NCI-H1105 treated with DMSO at 0.1 percent for 48 hours (cell line): ENCODE results near the gene MGAT4C.
A peak's percentile ranks its signal among the peaks of the same experiment; 100 is the strongest.

Source experiments
- DNase-seq: peaks from one replicate; lab custom pipeline; 2025; lab: John Stamatoyannopoulos, UW

MGAT4C gene

GRCh38 chr12:86229772-86230171 lies 26.4 kb downstream of the MGAT4C start:
- DNase-seq: no peak

DNA sequence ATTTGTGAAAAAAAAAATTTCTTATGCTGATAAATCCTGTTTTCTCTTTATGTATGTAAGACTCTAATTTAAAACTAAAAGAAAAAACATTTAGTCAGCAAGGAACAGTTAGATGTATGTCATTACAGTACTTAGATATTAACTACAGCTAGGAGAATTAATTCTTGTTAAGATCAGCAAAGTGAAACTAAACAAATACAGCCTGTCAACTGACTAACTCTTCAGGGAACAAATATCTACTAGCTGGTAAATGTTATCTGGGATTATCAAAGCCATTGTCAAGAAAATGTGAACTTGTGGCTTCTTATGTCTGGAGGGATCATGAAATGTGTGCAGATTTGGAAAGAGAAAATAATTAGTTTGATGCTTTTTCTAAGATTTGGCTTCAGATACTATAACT lies 27.5 kb downstream of the MGAT4C start:
- DNase-seq: no peak

GRCh38 chr12:86226481-86226880 lies 29.7 kb downstream of the MGAT4C start:
- no peak for DNase-seq

DNA sequence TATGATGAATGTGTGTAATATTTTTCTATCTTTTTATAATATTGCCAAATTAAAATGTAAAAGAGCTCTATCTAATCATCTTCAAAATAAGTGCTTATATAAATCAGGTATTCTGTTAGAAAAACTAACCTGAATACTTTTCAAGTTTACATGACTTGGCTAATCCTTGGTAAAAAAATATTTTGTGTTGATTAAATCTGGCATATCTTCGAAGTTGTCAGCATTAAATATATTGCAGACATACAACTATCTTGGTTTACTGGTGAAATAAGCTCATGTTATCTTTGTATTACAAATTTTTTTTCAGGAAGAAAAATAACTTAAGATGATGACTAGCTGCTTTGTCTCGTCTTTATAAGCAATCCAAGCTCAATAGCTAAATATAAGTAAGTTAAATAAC lies 39.6 kb downstream of the MGAT4C start:
- no peak for DNase-seq

- DNase-seq: no peak
Measured at GRCh38 chr12:86213012-86213411, 43.2 kb downstream of the MGAT4C start.

- DNase-seq: no peak
Measured at GRCh38 chr12:86198696-86199444, 57.3 kb downstream of the MGAT4C start.

DNA sequence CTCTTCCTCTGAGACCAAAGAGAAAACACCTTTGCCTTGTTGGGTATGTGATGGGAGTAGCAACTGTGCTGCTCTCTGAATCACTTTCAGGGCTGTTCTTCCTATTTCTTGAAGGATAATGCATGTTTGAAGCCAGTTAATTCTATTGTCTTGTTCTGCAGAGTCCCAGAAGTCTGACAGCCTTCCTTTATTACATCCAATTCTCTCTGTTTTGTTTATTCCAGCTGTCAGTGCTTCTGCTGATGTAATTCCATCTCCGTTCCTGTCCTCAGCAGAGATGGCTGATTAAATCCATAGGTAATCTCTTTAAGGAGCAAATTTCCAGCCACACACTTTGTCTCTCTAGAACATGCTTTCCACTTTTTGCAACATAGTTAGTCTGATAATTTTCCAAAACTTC lies 59.7 kb downstream of the MGAT4C start:
- DNase-seq: no peak

DNA sequence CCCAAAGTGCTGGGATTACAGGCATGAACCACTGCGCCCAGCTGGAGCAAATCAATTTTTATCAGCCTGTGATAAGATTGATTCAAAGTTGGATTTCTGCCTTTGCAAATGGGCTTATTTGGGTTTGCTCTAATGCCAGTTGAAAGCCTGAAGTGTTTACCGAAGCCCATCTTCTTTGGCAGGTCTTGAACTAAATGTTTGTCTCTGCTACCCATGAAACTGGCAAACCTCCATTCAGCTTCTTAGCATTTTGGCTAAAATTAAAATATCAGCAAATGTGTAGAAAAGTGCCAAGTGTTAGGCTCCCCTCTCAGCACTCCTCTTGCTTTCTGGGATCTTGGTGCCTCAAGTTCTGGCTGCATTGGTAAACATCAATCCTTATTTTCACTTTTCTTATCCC lies 61.5 kb downstream of the MGAT4C start:
- DNase-seq: no peak

DNA sequence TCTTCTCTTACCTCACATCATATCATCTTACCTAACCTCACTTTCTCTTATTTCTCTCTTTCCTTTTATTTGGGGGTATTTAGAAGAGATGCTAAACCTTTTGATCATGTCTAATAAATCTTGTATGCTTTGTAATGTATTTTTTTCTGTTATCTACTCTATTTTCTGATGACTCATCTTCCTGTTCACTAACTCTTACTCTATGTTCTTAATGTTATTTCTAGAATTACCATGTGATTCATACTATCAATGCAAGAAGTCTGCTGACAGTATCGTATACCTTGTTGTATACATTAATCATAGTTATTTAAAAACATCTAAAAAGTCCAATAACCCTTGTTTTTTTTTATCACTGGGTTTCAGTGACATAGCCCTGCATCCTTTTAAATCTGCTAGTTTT lies 62.3 kb downstream of the MGAT4C start:
- DNase-seq: no peak

DNA sequence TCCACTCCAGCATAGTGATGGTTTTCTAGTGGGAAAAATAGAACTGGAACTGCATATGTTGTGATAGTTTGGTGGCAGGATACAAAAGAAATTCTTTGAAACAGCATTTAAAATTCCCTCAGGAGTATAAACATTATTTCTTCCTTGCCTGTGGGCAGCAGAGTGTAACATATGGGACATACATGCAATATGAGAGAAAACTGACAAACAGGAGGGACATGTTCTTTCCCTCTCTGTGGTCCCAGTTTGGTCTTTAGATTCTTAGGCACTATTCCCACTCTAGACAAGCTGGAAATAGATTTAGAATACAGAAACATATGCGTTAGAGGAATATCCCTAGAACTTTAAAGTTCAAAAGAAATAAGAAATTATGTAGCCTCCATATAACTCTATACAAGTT lies 68.0 kb downstream of the MGAT4C start:
- DNase-seq: no peak

- DNase-seq: no peak
Measured at GRCh38 chr12:86186449-86186848, 69.7 kb downstream of the MGAT4C start.

DNA sequence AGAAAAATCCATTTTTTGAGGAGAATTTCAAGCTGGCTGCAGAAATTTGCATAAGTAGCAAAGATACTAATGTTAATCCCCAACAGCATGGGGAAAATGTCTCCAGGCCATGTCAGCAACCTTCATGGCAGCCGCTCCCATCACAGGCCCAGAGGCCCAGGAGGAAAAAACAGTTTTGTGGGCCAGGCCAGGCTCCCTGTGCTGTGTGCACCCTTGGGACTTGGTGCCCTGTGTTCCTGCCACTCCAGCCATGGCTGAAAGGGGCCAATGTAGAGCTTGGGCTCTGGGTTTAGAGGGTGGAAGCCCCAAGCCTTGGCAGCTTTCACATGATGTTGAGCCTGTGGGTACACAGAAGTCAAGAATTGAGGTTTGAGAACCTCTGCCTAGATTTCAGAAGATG lies 76.3 kb downstream of the MGAT4C start:
- no peak for DNase-seq

GRCh38 chr12:86174188-86174587 lies 82.0 kb downstream of the MGAT4C start:
- no peak for DNase-seq

GRCh38 chr12:86172913-86173443 lies 83.2 kb downstream of the MGAT4C start:
- no peak for DNase-seq

GRCh38 chr12:86170051-86170450 lies 86.1 kb downstream of the MGAT4C start:
- DNase-seq: no peak

DNA sequence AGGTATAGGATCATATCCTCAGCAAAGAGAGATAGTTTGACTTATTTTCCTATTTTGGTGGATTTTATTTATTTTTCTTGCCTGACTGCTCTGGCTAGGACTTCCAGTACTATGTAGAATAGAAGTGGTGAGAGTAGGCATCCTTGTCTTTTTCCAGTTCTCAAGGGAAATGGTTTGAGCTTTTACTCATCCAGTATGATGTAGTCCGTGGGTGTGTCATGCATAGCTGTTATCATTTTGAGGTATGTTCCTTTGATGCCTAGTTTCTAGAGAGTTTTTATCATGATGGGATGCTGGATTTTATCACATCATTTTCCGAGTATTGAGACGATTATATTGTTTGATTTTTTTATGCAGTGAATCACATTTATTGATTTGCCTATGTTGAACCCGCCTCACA lies 97.2 kb downstream of the MGAT4C start:
- no peak for DNase-seq

DNA sequence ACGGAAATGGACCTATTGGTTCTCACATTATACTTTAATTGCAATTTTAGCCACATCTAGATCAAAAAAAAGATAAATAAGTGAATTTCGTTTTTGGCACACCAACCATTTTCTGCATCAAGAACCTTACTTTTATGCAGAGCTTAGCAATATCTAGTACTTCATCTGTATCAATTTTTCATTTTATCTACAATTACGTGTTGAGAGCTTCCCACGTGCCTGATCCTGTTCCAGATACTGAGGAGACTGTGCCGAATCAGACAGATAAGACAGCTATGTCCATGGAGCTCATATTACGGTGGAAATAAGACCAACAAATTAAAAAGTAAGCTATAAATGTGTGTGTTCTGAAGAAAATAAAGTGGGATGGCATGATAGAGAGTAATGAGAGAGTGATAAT lies 101.6 kb downstream of the MGAT4C start:
- no peak for DNase-seq

DNA sequence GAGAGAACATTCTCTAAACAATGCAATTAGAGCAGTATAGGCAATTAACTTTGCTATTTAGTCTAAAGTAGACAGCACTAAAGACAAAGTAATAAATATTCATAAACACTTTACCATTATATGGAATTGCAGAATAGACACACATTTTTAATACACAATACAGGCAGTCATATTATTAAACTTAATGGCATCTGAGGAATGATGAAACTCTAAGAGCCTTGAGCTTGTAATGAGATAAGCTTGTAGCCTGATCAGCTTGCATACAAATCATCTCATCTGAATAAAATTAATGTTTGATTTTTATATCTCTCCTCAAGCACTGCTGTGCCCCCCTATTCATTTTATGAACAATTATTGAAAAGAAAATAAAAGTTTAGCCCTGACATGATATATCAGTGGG lies 107.6 kb downstream of the MGAT4C start:
- no peak for DNase-seq

- peak; percentile 32 for DNase-seq
Measured at GRCh38 chr12:86148071-86148470, 108.1 kb downstream of the MGAT4C start.

DNA sequence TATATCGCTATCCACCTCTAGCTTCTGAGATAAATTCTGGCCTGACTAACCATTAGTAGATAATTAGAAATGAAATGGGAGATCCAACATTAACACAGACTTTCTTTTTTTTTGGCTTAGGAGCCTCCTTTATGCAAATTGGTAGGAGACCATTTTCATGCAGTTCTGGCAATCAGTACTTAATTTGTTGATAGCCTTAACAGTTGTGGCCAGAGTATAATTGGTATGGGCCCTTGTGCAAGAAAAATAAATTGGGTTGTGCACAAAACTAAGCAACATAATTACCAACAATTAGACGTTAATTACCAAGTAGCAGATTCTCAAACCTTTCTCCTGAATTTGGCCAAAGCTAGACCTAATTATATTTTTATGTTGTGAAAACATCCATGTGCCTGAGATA lies 111.0 kb downstream of the MGAT4C start:
- peak; percentile 97 for DNase-seq

DNA sequence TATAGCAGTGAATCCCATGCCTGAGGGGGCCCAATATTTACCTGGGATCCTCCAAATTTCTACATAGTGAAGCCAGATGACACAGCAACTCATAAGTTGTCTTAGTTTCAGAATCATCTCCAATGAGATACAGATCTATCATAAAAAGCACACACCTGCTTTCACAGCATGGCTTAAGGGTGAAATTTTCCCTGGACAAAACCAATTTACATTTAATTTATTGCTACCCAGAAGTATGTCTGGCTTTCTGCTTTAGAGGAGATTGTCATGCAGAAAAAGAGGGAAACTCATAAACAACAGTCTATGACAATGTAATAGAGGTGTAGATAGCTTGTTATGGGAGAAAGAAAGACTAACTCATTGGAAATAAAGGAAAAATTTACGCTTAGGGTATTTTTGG lies 113.0 kb downstream of the MGAT4C start:
- no peak for DNase-seq

DNA sequence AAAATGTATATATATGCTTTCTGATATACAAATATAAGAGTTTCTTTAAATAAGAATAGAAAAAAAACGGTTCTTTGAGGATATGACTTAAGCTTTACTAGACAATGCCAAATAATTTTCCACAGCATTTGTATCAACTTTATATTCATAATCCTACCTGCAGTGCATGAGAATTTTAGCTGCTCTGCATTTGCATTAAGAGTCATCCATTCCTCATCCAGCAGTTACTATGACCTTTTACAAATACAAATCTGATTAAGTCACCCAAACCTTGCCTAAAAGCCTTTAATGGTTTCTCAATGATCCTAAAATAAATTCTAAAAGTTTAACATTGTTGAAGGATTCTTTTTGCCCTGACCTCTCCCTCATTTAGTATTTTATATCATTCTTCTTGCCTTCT lies 116.5 kb downstream of the MGAT4C start:
- DNase-seq: no peak

GRCh38 chr12:86138770-86139169 lies 117.4 kb downstream of the MGAT4C start:
- no peak for DNase-seq

DNA sequence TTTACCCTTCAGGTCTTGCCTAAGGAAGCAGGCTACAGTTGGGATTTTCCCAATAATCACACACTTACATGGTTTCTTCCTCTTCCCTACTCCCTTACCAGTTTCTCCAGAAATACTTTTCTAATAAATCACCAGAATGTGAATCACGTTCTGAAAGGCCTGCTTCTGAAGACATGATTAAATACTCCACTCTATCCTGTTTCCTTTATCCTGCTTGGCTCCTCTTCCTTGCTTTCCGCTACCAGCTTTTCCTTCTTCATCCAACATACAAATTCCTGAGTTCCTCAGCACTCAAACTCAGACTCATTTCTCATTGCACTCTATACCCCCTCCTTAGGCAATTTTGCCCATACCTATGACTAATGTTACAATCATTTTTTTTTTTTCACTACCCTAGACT lies 118.3 kb downstream of the MGAT4C start:
- DNase-seq: no peak
